H9 (cell line): ENCODE results near the gene PDE1A. TPM values are rescaled to one million over a fixed set of nuclear protein-coding genes. Genes with fewer than 3 reads are reported as not detected.

ENCODE experiments used
- DNase-seq: peaks from one replicate; pipeline ENCODE4 v3.0.0-alpha.2; 2017
- H2AFZ ChIP-seq: one replicate; pipeline ENCODE4 v1.6.1; 2013; ENCODE audit warnings: mild to moderate bottlenecking, low read length, control low read depth, moderate library complexity
- H2AK5ac ChIP-seq: 2 replicates; pipeline ENCODE4 v1.6.1; 2013; ENCODE audit warnings: low read length, control low read depth, mixed read lengths; ENCODE audit not compliant: insufficient read length
- H2BK120ac ChIP-seq: one replicate; pipeline ENCODE4 v1.6.1; 2013; ENCODE audit warnings: low read depth, mild to moderate bottlenecking, low read length, control low read depth, inconsistent platforms; ENCODE audit not compliant: poor library complexity, severe bottlenecking
- H2BK12ac ChIP-seq: 2 replicates; pipeline ENCODE4 v1.6.1; 2013; ENCODE audit warnings: low read length, control low read depth, mixed read lengths, low read depth; ENCODE audit not compliant: insufficient read length
- H2BK15ac ChIP-seq: 2 replicates; pipeline ENCODE4 v1.6.1; 2013; ENCODE audit warnings: low read depth, low read length, control low read depth
- H2BK20ac ChIP-seq: one replicate; pipeline ENCODE4 v1.6.1; 2013; ENCODE audit warnings: low read depth, mild to moderate bottlenecking, low read length, control low read depth, inconsistent platforms; ENCODE audit not compliant: poor library complexity, severe bottlenecking
- H2BK5ac ChIP-seq: 2 replicates; pipeline ENCODE4 v1.6.1; 2013; ENCODE audit warnings: low read length, control low read depth, mixed read lengths; ENCODE audit not compliant: insufficient read length
- H3K14ac ChIP-seq: 2 replicates; pipeline ENCODE4 v1.6.1; 2013; ENCODE audit warnings: low read length, control low read depth; ENCODE audit not compliant: insufficient read depth
- H3K18ac ChIP-seq: 2 replicates; pipeline ENCODE4 v1.6.1; 2013; ENCODE audit warnings: low read depth, mild to moderate bottlenecking, mixed read lengths, low read length, control low read depth; ENCODE audit not compliant: insufficient read length
- H3K23ac ChIP-seq: 2 replicates; pipeline ENCODE4 v1.6.1; 2013; ENCODE audit warnings: low read length, control low read depth, mixed read lengths, low read depth; ENCODE audit not compliant: insufficient read length
- H3K23me2 ChIP-seq: 2 replicates; pipeline ENCODE4 v1.6.1; 2013; ENCODE audit warnings: low read depth, mild to moderate bottlenecking, mixed read lengths, low read length, control low read depth; ENCODE audit not compliant: insufficient read length, poor library complexity, severe bottlenecking
- H3K27ac ChIP-seq: 2 replicates; pipeline ENCODE4 v1.5.1; 2013; ENCODE audit warnings: low read length, control low read depth, mixed read lengths, low read depth; ENCODE audit not compliant: insufficient read length
- H3K27me3 ChIP-seq: 2 replicates; pipeline ENCODE4 v1.6.1; 2013; ENCODE audit warnings: low read length, control low read depth, inconsistent platforms; ENCODE audit not compliant: insufficient read depth
- H3K4ac ChIP-seq: 2 replicates; pipeline ENCODE4 v1.6.1; 2013; ENCODE audit warnings: low read depth, mild to moderate bottlenecking, control low read depth, inconsistent platforms, low read length, moderate library complexity
- H3K4me1 ChIP-seq: 2 replicates; pipeline ENCODE4 v1.6.1; 2013; ENCODE audit warnings: low read length, control low read depth, inconsistent platforms; ENCODE audit not compliant: insufficient read depth
- H3K4me2 ChIP-seq: 2 replicates; pipeline ENCODE4 v1.6.1; 2013; ENCODE audit warnings: low read length, control low read depth, mixed read lengths; ENCODE audit not compliant: insufficient read length, insufficient read depth
- H3K56ac ChIP-seq: 2 replicates; pipeline ENCODE4 v1.6.1; 2013; ENCODE audit warnings: low read depth, mild to moderate bottlenecking, mixed read lengths, low read length, control low read depth; ENCODE audit not compliant: insufficient read length
- H3K79me1 ChIP-seq: 2 replicates; pipeline ENCODE4 v1.6.1; 2013; ENCODE audit warnings: low read depth, mild to moderate bottlenecking, moderate library complexity, low read length, control low read depth, inconsistent platforms; ENCODE audit not compliant: insufficient read depth, poor library complexity, severe bottlenecking
- H3K79me2 ChIP-seq: 2 replicates; pipeline ENCODE4 v1.6.1; 2013; ENCODE audit warnings: low read length, control low read depth, inconsistent platforms; ENCODE audit not compliant: insufficient read depth
- H3K9ac ChIP-seq: 2 replicates; pipeline ENCODE4 v1.6.1; 2013; ENCODE audit warnings: low read length, control low read depth, mixed read lengths; ENCODE audit not compliant: insufficient read length; ENCODE audit errors: extremely low read depth
- H3K9me3 ChIP-seq: one replicate; pipeline ENCODE4 v1.6.1; 2013; ENCODE audit warnings: low read depth, low read length, inconsistent platforms; ENCODE audit not compliant: control insufficient read depth
- H3T11ph ChIP-seq: one replicate; pipeline ENCODE4 v1.6.1; 2013; ENCODE audit warnings: mild to moderate bottlenecking, low read length, control low read depth, inconsistent platforms
- H4K20me1 ChIP-seq: one replicate; pipeline ENCODE4 v1.6.1; 2013; ENCODE audit not compliant: control insufficient read depth, insufficient read length, insufficient read depth
- H4K5ac ChIP-seq: 2 replicates; pipeline ENCODE4 v1.6.1; 2013; ENCODE audit warnings: low read depth, mild to moderate bottlenecking, mixed read lengths, low read length, control low read depth; ENCODE audit not compliant: insufficient read length
- H4K8ac ChIP-seq: replicated peaks from 2 replicates; pipeline ENCODE4 v1.6.1; 2013; ENCODE audit warnings: low read length, control low read depth, mixed read lengths, low read depth; ENCODE audit not compliant: insufficient read length
- H4K91ac ChIP-seq: 2 replicates; pipeline ENCODE4 v1.6.1; 2013; ENCODE audit warnings: low read depth, mild to moderate bottlenecking, moderate library complexity, mixed read lengths, low read length, control low read depth; ENCODE audit not compliant: insufficient read length
- H3K27ac Mint-ChIP-seq, 3 experiments: 2 replicates in 2 of 3; 3 replicates in 1 of 3; pipeline ENCODE4 v1.8.0; 2020 to 2021; ENCODE audit warnings: mixed read lengths in 3 of 3, mild to moderate bottlenecking in 1 of 3, moderate library complexity in 1 of 3
- H3K27me3 Mint-ChIP-seq: 2 replicates; pipeline ENCODE4 v1.8.0; 2021; ENCODE audit warnings: low read depth, mild to moderate bottlenecking, moderate library complexity, mixed read lengths
- H3K36me3 Mint-ChIP-seq, 3 experiments: 2 replicates in 2 of 3; 3 replicates in 1 of 3; pipeline ENCODE4 v1.8.0; 2020 to 2021; ENCODE audit warnings: low read depth in 3 of 3, mixed read lengths in 3 of 3; ENCODE audit not compliant: insufficient read depth in 1 of 3
- H3K4me1 Mint-ChIP-seq, 2 experiments: 2 replicates each; pipeline ENCODE4 v1.8.0; 2020; ENCODE audit warnings: mixed read lengths in 2 of 2
- H3K4me3 Mint-ChIP-seq, 2 experiments: 2 replicates in 1 of 2; 3 replicates in 1 of 2; pipeline ENCODE4 v1.8.0; 2020 to 2021; ENCODE audit warnings: mild to moderate bottlenecking in 2 of 2, mixed read lengths in 2 of 2, moderate library complexity in 1 of 2
- H3K9me3 Mint-ChIP-seq, 2 experiments: 2 replicates in 1 of 2; 3 replicates in 1 of 2; pipeline ENCODE4 v1.8.0; 2020; ENCODE audit warnings: mild to moderate bottlenecking in 2 of 2, mixed read lengths in 2 of 2, moderate library complexity in 1 of 2
- whole genome bisulfite sequencing: extraction: QIAGEN DNeasy Blood & Tissue Kit; methylation state at CpG from one replicate; pipeline ENCODE4 v1.1.7; 2013; ENCODE audit warnings: missing lambda C conversion rate, low lambda C conversion rate, mixed read lengths; ENCODE audit not compliant: insufficient read length; ENCODE audit errors: extremely low coverage; 5-methylcytosine and 5-hydroxymethylcytosine counted together
- total RNA-seq: library from RNA; stranded (reverse); gene quantifications from 2 replicates; pipeline ENCODE4 v1.2.1, GENCODE V29; 2021
- TF ChIP-seq, protein P1 (sequence below): fragments of 200-600 bp; sonication (generic); conservative IDR thresholded peaks from 3 replicates; pipeline ENCODE4 v1.8.0; 2021; ENCODE audit warnings: antibody characterized with exemption, mild to moderate bottlenecking

PDE1A gene
- total RNA-seq, 1 experiment from 2014 or later, result 0.11 TPM

DNA sequence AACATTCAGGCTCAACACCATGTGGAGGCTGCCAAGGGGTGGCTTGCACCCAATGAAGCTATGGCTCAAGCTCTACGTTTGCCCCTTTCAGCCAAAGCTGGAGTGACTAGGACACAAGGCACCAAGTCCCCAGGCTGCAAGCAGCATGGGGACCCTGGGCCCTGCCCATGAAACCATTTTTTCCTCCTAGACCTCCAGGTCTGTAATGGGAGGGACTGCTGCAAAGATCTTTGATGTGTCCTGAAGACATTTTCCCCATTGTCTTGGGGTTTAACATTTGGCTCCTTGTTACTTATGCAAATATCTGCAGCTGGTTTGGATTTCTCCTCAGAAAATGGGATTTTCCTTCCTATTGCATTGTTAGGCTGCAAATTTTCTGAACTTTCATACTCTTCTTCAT lies 51.0 kb downstream of the PDE1A start:
- TF ChIP-seq, protein P1, sequence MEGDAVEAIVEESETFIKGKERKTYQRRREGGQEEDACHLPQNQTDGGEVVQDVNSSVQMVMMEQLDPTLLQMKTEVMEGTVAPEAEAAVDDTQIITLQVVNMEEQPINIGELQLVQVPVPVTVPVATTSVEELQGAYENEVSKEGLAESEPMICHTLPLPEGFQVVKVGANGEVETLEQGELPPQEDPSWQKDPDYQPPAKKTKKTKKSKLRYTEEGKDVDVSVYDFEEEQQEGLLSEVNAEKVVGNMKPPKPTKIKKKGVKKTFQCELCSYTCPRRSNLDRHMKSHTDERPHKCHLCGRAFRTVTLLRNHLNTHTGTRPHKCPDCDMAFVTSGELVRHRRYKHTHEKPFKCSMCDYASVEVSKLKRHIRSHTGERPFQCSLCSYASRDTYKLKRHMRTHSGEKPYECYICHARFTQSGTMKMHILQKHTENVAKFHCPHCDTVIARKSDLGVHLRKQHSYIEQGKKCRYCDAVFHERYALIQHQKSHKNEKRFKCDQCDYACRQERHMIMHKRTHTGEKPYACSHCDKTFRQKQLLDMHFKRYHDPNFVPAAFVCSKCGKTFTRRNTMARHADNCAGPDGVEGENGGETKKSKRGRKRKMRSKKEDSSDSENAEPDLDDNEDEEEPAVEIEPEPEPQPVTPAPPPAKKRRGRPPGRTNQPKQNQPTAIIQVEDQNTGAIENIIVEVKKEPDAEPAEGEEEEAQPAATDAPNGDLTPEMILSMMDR, result no peak
- no peak overlapping the region for H3K23ac ChIP-seq

More for the DNA sequence above, 51.0 kb downstream of the PDE1A start:
- Histone ChIP-seq H3K9me3 (no peaks in the 10 kb centered on the region), H3K4me1 (no peaks in the 10 kb centered on the region), H4K20me1 (no peaks in the 10 kb centered on the region), H3K79me1 (no peaks in the 10 kb centered on the region), H3K9ac (no peak overlapping the region), H3K27me3 (no peaks in the 10 kb centered on the region), H3K27ac (no peak overlapping the region), H3K14ac (no peak overlapping the region), H4K5ac (no peak overlapping the region), H3T11ph (no peak overlapping the region), H2BK120ac (no peak overlapping the region), H3K18ac (no peak overlapping the region), H3K4ac (no peak overlapping the region), H3K23me2 (no peaks in the 10 kb centered on the region), H2AFZ (no peak overlapping the region), H2BK5ac (no peak overlapping the region), H2BK15ac (no peak overlapping the region), H4K8ac (no peak overlapping the region), H2BK20ac (no peak overlapping the region), H2AK5ac (no peak overlapping the region), H4K91ac (no peak overlapping the region), H3K56ac (no peak overlapping the region), H2BK12ac (no peak overlapping the region), H3K4me2 (no peak overlapping the region), H3K79me2 (no peaks in the 10 kb centered on the region)
- H3K9me3 Mint-ChIP-seq, result peaks cover 24 to 25% of the 10 kb centered on the region in 2 experiments
- no peak overlapping the region for H3K4me3 Mint-ChIP-seq
- WGBS, result no CpG with 5 or more reads among the region's 1 CpG
- DNase-seq, result no peak
- H3K36me3 Mint-ChIP-seq, result peaks cover 17 to 20% (median 17%) of the 10 kb centered on the region in 3 experiments; a peak in 6 of 7 replicates
- no peak overlapping the region for H3K27ac Mint-ChIP-seq
- H3K4me1 Mint-ChIP-seq, result no peaks in the 10 kb centered on the region
- H3K27me3 Mint-ChIP-seq, result peaks cover 2% of the 10 kb centered on the region; the same call in 1 of the 2 replicates
